Spleen (tissue), 7 donors: ENCODE data around the gene PLAC1.

Experiments used
- CTCF ChIP-seq, 11 experiments: fragments of 200-600 bp in 7 of 11; fragments of 450-650 bp in 4 of 11; sonication (generic) in 4 of 11; IDR thresholded peaks in 8 of 11; conservative IDR thresholded peaks in 3 of 11; 1 replicate in 7 of 11; 2 replicates in 4 of 11; pipeline versions ENCODE4 v1.4.0 to v1.8.0; 2016 to 2021; ENCODE audit warnings: antibody characterized with exemption in 11 of 11, inconsistent platforms in 4 of 11, mild to moderate bottlenecking in 1 of 11
- POLR2A ChIP-seq, 3 donors: fragments of 450-650 bp; IDR thresholded peaks; one replicate each; pipeline ENCODE4 v1.5.1; 2017; ENCODE audit warnings: antibody characterized with exemption in 3 of 3, mild to moderate bottlenecking in 1 of 3
- POLR2AphosphoS5 ChIP-seq, 3 donors: sonication (generic); formaldehyde crosslinking; IDR thresholded peaks; one replicate each; pipeline ENCODE4 v1.5.1; 2017; ENCODE audit warnings: antibody characterized with exemption in 3 of 3
- donor health status: DM: no; HTN: no; CAD: no; lungs with moderate emphysema.
- donor health status: DM: no; HTN: no; CAD: no.
- donor health status: DM: no; HTN: no; CAD: no.

GRCh38 chrX:134619838-134620237, 38.4 kb downstream of the PLAC1 start:
- TF ChIP-seq CTCF (IDR thresholded peaks at IDR 0.05 in 8 of 11, conservative IDR thresholded peaks at IDR 0.05 in 3 of 11) (no peak), POLR2A (IDR thresholded peaks at IDR 0.05) (no peak), POLR2AphosphoS5 (IDR thresholded peaks at IDR 0.05) (no peak)
